Bronchial epithelial cell (primary cell): Measurements from ENCODE around the gene ICE2. TPM values are rescaled to one million over a fixed set of nuclear protein-coding genes. Genes with fewer than 3 reads are reported as not detected.
A peak's percentile ranks its signal among the peaks of the same experiment; 100 is the strongest.

Experiments
- DNase-seq: peaks from one replicate; pipeline ENCODE4 v3.0.0-alpha.2; 2010; ENCODE audit warnings: low read depth
- FAIRE-seq: peaks from 2 replicates; lab custom pipeline; 2011; peaks lifted over from hg19 to GRCh38; lab: Jason Lieb, UNC
- H3K27me3 ChIP-seq: 2 replicates; pipeline ENCODE4 v1.5.1; 2011; ENCODE audit warnings: low read length; ENCODE audit not compliant: control insufficient read depth, insufficient read depth
- H3K36me3 ChIP-seq: 2 replicates; pipeline ENCODE4 v1.5.1; 2011; ENCODE audit warnings: low read length; ENCODE audit not compliant: control insufficient read depth, insufficient read depth
- H3K4me3 ChIP-seq: 2 replicates; pipeline ENCODE4 v1.5.1; 2011; ENCODE audit warnings: mild to moderate bottlenecking, low read depth, low read length, control low read depth
- total RNA-seq: library from RNA; depleted of rRNA; stranded (reverse); fragments of >200 nt; gene quantifications from 2 replicates; pipeline ENCODE4 v1.2.1, GENCODE V29; 2014
- TF ChIP-seq, protein P1 (sequence below): IDR thresholded peaks from 2 replicates; pipeline ENCODE4 v1.5.1; 2011; ENCODE audit warnings: mild to moderate bottlenecking, moderate library complexity, low read length, control low read depth, inconsistent platforms; ENCODE audit not compliant: insufficient read depth, severe bottlenecking

The ICE2 gene
- total RNA-seq, 1 donor from 2014 or later = 22.6 TPM

DNA sequence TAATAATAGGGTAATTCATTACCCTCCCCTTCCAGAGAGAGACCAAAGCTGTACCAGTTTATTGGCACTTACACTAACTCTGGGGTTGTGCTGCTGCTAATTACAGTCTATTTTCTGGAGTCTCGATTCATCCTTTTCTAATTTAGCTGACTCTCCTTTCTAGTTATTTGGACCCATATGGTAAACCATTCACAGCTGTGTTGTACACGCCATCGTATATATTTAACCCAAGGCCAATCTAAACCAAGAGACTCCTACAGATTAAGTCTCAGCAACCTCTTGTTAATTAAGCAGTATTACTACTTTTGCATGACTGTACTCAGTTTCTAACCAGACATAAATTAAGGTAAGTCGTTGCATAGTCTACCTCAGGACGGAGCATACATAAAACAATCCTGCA, 103.6 kb downstream of the ICE2 start:
- peaks cover 18% of the 10 kb centered on the region for H3K36me3 ChIP-seq

DNA sequence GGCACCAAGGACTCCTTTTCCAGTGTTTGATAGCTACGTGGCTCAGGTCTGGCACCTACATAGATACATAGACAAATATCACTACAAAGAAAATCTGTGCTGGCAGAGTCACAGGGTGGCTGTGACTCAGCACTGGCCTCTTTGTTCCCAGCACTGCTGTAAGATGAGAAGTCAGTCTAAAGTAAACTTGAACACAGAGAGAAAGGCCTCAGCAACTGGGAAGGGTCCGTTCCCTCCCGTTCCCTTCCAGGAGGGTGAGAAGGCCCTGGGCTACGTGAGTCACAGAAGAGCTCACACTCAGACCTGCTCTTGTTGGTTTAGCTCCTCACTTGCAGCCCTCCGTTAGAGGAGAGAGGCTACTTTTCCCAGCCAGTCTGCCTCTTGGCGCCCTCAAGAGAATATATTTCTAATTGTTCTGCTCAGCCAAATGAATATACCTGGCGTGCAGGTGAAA, 104.3 kb downstream of the ICE2 start:
- Histone ChIP-seq H3K4me3 (no peak overlapping the region), H3K27me3 (no peaks in the 10 kb centered on the region), H3K36me3 (peaks cover 22% of the 10 kb centered on the region)
- DNase-seq (peak; percentile 95), FAIRE-seq (no peak)
- TF ChIP-seq, protein P1, sequence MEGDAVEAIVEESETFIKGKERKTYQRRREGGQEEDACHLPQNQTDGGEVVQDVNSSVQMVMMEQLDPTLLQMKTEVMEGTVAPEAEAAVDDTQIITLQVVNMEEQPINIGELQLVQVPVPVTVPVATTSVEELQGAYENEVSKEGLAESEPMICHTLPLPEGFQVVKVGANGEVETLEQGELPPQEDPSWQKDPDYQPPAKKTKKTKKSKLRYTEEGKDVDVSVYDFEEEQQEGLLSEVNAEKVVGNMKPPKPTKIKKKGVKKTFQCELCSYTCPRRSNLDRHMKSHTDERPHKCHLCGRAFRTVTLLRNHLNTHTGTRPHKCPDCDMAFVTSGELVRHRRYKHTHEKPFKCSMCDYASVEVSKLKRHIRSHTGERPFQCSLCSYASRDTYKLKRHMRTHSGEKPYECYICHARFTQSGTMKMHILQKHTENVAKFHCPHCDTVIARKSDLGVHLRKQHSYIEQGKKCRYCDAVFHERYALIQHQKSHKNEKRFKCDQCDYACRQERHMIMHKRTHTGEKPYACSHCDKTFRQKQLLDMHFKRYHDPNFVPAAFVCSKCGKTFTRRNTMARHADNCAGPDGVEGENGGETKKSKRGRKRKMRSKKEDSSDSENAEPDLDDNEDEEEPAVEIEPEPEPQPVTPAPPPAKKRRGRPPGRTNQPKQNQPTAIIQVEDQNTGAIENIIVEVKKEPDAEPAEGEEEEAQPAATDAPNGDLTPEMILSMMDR = no peak

More for the DNA sequence above, 103.6 kb downstream of the ICE2 start:
- TF ChIP-seq, protein P1 = no peak
- FAIRE-seq (no peak), DNase-seq (no peak)
- H3K27me3 ChIP-seq = no peaks in the 10 kb centered on the region
- no peak overlapping the region for H3K4me3 ChIP-seq

DNA sequence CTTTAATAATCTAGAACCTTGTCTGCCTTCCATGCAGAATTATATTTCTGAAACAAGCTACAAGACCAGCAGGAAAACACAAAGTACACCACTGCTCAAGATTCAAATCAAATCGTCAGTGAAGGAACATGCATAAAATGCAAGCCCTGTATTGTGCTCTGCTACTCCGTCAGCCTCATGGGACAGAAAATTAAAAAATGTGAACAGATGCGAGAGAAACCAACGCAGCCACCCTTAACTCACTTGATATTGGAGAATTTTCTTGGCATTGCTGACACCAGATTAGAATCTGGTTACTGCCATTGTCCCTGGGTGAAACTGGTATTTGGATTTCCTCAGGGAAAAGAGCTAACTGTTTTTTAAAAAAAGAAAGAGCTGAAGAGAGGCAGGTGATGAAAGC, 104.7 kb downstream of the ICE2 start:
- DNase-seq (no peak), FAIRE-seq (no peak)
- Histone ChIP-seq H3K4me3 (no peak overlapping the region), H3K27me3 (no peaks in the 10 kb centered on the region), H3K36me3 (peaks cover 21% of the 10 kb centered on the region)
- TF ChIP-seq, protein P1 = no peak

DNA sequence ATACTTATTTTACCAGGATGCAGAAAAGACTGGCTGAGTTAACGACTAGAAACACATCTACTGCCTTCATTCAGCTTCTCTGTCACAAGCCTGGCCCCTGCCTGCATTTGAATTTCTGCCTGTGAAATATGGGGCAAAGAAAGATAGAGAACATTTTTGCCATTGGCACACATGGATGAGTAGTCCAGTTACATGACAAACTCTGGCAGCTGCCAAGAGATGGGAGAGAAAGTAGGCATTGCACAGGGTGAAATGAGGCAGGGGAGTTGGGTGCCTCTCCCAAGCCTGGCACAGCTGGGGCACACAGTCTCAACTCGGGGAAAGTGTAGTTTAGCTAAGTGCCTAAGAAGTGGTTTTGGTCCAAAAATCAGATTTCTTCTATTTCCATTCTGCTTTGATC, 105.2 kb downstream of the ICE2 start:
- TF ChIP-seq, protein P1 = no peak
- Histone ChIP-seq H3K27me3 (no peaks in the 10 kb centered on the region), H3K4me3 (no peak overlapping the region), H3K36me3 (peaks cover 23% of the 10 kb centered on the region)
- FAIRE-seq (no peak), DNase-seq (no peak)

DNA sequence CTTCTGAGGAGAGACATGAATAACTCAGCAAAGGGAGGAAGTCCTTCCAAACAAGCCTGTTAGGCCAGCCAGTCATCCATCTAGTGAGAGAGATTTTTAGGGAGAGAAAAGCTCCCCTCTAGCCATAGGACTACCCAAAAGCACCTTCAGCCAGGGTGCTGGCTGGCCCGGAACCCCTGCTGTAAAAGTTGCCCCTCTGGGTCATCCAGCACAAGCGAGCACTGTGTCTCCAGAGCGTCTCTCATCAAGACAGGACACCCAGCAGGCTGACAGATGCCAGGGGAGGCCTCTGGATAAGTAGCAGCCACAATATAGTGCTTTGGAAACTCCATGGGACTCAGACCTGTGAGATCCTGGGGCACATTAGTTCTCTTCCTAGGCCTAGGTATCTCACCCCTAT, 105.6 kb downstream of the ICE2 start:
- H3K27me3 ChIP-seq = no peaks in the 10 kb centered on the region
- TF ChIP-seq, protein P1 = no peak
- H3K4me3 ChIP-seq = no peak overlapping the region
- peaks cover 23% of the 10 kb centered on the region for H3K36me3 ChIP-seq
- no peak for FAIRE-seq
- DNase-seq = no peak

DNA sequence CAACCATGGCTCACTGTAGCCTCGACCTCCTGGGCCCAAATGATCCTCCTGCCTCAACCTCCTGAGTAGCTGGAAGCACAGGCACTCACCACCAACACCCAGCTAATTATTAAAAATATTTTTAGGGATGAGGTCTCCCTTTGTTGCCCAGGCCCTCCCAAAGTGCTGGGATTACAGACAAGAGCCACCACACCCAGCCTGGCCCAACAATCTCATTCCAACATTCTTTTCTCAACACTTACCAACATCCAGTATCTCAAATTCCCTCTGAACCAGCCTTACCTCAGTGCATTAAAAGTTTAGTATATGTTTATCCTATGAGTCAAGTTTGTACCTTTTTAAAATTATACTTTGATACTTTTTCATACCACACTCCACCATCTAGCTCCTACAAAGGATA, 106.2 kb downstream of the ICE2 start:
- no peaks in the 10 kb centered on the region for H3K27me3 ChIP-seq
- no peak overlapping the region for H3K4me3 ChIP-seq
- no peak for FAIRE-seq
- H3K36me3 ChIP-seq = peaks cover 23% of the 10 kb centered on the region
- no peak for DNase-seq
- TF ChIP-seq, protein P1 = no peak
